ENCODE results near the gene RHOD. TPM values are rescaled to one million over a fixed set of nuclear protein-coding genes. Genes with fewer than 3 reads are reported as not detected.

The RHOD gene
- total RNA-seq, 1 donor from 2014 or later: 12.2 TPM

DNA sequence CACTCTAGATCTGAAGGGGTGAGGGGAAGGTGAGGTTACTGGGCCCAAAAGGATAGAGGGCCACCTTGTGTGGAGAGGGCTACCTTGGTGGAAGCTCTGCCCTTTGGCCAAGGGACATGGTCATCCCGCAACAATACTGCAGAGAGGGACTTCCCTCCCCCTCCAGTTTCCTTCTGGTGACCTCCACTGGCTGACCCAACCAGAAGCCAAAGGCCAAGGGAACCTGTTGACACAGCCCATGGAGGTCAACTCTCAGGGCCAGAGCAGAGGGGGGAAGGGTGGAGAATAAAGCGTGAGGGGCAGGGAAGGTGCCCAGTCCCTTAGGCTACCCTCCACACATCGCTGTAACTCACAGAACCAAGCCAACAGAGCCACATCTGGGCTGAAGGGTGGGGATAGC lies 15.0 kb upstream of the RHOD start:
- TF ChIP-seq, protein P1, sequence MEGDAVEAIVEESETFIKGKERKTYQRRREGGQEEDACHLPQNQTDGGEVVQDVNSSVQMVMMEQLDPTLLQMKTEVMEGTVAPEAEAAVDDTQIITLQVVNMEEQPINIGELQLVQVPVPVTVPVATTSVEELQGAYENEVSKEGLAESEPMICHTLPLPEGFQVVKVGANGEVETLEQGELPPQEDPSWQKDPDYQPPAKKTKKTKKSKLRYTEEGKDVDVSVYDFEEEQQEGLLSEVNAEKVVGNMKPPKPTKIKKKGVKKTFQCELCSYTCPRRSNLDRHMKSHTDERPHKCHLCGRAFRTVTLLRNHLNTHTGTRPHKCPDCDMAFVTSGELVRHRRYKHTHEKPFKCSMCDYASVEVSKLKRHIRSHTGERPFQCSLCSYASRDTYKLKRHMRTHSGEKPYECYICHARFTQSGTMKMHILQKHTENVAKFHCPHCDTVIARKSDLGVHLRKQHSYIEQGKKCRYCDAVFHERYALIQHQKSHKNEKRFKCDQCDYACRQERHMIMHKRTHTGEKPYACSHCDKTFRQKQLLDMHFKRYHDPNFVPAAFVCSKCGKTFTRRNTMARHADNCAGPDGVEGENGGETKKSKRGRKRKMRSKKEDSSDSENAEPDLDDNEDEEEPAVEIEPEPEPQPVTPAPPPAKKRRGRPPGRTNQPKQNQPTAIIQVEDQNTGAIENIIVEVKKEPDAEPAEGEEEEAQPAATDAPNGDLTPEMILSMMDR (IDR thresholded peaks at IDR 0.05): no peak
- intact Hi-C loops (cut with DNase I): no loop called here
- Histone ChIP-seq H3K9me3 (no peaks in the 10 kb centered on the region), H3K27me3 (ENCODE audit: low read depth) (no peaks in the 10 kb centered on the region), H3K36me3 (no peaks in the 10 kb centered on the region), H3K4me1 (no peaks in the 10 kb centered on the region), H3K4me3 (no peak overlapping the region), H3K27ac (no peak overlapping the region)
- no peak for DNase-seq
- ATAC-seq: no peak

DNA sequence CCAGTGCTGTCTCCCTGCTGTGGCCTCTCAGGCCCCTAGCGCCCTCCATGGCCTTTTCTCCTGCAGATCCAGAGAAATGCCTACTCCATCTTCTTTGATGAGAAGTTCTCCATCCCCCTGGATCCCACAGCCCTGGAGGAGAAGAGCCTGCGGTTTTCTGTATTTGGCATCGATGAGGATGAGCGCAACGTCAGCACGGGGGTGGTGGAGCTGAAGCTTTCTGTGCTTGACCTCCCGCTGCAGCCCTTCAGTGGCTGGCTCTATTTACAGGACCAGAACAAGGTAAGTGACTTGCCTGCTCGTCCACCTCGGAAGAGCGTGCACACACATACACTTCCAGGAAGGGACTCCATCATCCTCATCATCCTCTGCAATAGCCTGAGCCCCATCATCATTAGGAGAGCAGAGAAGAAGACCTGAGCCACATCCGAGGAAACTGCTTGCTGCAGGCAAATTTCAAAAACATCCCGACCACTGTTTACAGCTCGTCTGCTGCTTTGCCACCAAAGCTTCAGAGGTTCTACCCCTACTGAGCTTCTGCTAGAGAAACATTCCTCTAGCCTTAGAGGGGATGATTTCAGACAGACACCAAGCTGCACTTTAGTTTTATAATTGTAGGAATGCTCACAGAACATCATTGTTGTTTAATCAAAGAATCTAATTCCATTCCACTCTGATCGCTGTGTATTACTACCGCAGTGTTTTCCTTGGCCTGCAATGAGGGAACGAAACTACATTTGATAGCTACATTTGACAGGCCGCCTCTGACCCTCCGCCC lies 12.9 kb upstream of the RHOD start:
- Histone ChIP-seq H3K4me3 (no peak overlapping the region), H3K27me3 (ENCODE audit: low read depth) (no peaks in the 10 kb centered on the region), H3K9me3 (no peaks in the 10 kb centered on the region), H3K4me1 (no peaks in the 10 kb centered on the region), H3K27ac (no peak overlapping the region), H3K36me3 (no peaks in the 10 kb centered on the region)
- TF ChIP-seq, protein P1 (IDR thresholded peaks at IDR 0.05): no peak
- intact Hi-C loops (cut with DNase I): no loop called here
- DNase-seq: no peak
- no peak for ATAC-seq

DNA sequence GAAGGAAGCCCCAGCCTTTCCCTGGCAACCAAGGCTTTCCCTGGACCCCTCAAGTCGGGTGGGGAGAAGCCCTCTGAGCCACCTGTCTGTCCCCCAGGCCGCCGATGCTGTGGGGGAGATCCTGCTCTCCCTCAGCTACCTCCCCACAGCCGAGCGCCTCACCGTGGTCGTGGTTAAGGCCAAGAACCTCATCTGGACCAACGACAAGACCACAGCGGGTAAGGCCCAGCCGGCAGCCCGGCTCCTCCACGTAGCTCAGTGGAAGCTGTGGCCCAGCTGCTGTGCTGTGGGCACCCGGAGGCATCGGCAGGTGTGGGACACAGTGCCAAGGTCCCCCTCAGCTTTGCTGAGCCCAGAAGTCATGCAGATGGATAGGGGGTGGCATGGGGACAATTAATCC lies 12.2 kb upstream of the RHOD start:
- no peaks in the 10 kb centered on the region for H3K9me3 ChIP-seq
- H3K4me3 ChIP-seq: no peak overlapping the region
- ATAC-seq (no peak), DNase-seq (no peak)
- H3K27ac ChIP-seq: no peak overlapping the region
- TF ChIP-seq, protein P1 (IDR thresholded peaks at IDR 0.05): no peak
- intact Hi-C loops (cut with DNase I): no loop called here
- no peaks in the 10 kb centered on the region for H3K27me3 ChIP-seq (ENCODE audit: low read depth)
- no peaks in the 10 kb centered on the region for H3K4me1 ChIP-seq
- H3K36me3 ChIP-seq: no peaks in the 10 kb centered on the region

DNA sequence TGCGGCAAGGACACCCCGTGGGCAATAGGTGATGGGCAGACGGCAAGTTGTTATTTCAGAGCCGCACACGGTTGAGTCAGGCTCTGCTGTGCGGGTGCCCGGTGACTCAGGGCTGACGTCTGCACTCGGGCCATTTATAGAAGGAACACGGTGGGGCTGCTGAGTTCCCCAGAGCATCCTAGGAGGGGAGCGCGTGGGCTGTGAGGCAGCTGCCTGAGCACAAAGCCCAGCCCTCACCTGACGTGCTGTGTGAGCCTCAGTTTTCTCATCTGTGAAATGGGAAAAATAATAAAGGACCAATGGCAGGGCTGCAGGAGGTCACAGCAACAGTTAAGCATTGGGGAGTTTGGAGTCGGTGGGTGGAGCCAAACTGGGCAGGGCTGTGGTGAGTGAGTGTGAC lies 11.3 kb upstream of the RHOD start:
- Histone ChIP-seq H3K4me3 (no peak overlapping the region), H3K4me1 (no peaks in the 10 kb centered on the region), H3K27ac (no peak overlapping the region), H3K36me3 (no peaks in the 10 kb centered on the region), H3K27me3 (ENCODE audit: low read depth) (no peaks in the 10 kb centered on the region), H3K9me3 (no peaks in the 10 kb centered on the region)
- no peak for ATAC-seq
- DNase-seq: no peak
- TF ChIP-seq, protein P1 (IDR thresholded peaks at IDR 0.05): no peak
- intact Hi-C loops (cut with DNase I): no loop called here

DNA sequence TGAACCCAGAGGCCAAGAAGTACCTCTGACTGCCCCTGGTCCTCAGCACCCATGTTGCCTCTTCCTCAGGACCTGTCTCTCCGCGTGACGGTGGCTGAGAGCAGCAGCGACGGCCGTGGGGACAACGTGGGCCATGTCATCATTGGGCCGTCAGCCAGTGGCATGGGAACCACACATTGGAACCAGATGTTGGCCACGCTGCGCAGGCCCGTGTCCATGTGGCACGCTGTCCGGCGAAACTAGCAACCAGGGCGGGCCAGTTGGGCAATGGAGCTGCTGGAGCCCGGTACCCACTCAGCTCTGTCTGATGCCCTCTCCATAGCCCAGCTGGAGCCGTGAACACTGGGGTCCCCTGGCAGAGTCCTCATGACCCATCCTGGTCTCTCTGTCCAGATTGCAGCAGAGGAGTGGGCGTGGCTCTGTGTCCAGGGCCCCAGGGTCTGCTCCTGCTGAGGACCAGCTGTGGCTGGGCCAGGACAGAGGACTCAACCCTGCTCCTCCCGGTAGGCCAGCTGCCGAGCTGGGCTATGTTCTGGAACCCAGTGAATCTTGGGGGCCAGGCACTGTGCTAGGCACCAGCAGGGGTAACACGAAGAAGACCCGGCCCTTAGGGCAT lies 8.0 kb upstream of the RHOD start:
- no peak overlapping the region for H3K27ac ChIP-seq
- peak in 1 of 2 donors; percentile 18 for ATAC-seq
- H3K27me3 ChIP-seq (ENCODE audit: low read depth): no peaks in the 10 kb centered on the region
- TF ChIP-seq, protein P1 (IDR thresholded peaks at IDR 0.05): no peak
- H3K9me3 ChIP-seq: no peaks in the 10 kb centered on the region
- no peak for DNase-seq
- no peak overlapping the region for H3K4me3 ChIP-seq
- no peaks in the 10 kb centered on the region for H3K36me3 ChIP-seq
- H3K4me1 ChIP-seq: no peaks in the 10 kb centered on the region
- intact Hi-C loops (cut with DNase I): no loop called here
